Embryonic facial prominence (tissue), 1 donor: ENCODE results near the gene BRAT1.

Experiments used
- DNase-seq: peaks from one replicate; pipeline ENCODE4 v3.0.0-alpha.2; 2016; ENCODE audit errors: extremely low spot score

BRAT1 gene

GRCh38 chr7:2559283-2559950 lies 4.1 kb upstream of the BRAT1 start:
- DNase-seq = no peak

GRCh38 chr7:2558629-2559282 lies 3.4 kb upstream of the BRAT1 start, which contains the start of gene IQCE:
IQCE (plus strand) TSS chr7:2558979; CDS start chr7:2559182, 203 bp downstream.
- DNase-seq = peak; percentile 54

GRCh38 chr7:2554661-2555111 lies 638 bp downstream of the BRAT1 start:
- no peak for DNase-seq

- no peak for DNase-seq
Observed at GRCh38 chr7:2553831-2554581, 1.3 kb downstream of the BRAT1 start.

GRCh38 chr7:2553108-2553507 lies 2.2 kb downstream of the BRAT1 start:
- no peak for DNase-seq

- no peak for DNase-seq
Observed at GRCh38 chr7:2551418-2551817, 3.9 kb downstream of the BRAT1 start.

GRCh38 chr7:2546776-2547586 lies 8.3 kb downstream of the BRAT1 start:
- no peak for DNase-seq

GRCh38 chr7:2545746-2546425 lies 9.4 kb downstream of the BRAT1 start:
- no peak for DNase-seq

- no peak for DNase-seq
Observed at GRCh38 chr7:2544541-2545188, 10.7 kb downstream of the BRAT1 start.

- DNase-seq = no peak
Observed at GRCh38 chr7:2542916-2543871, 12.1 kb downstream of the BRAT1 start.

- DNase-seq = no peak
Observed at GRCh38 chr7:2542011-2542915, 13.1 kb downstream of the BRAT1 start.

GRCh38 chr7:2541291-2542010 lies 13.9 kb downstream of the BRAT1 start:
- no peak for DNase-seq

- no peak for DNase-seq
Observed at GRCh38 chr7:2540641-2541051, 14.7 kb downstream of the BRAT1 start.

GRCh38 chr7:2540133-2540532 lies 15.2 kb downstream of the BRAT1 start:
- no peak for DNase-seq

GRCh38 chr7:2539031-2539911 lies 16.1 kb downstream of the BRAT1 start:
- DNase-seq = no peak

GRCh38 chr7:2537981-2538851 lies 17.1 kb downstream of the BRAT1 start:
- no peak for DNase-seq
